ENCODE measurements around the gene PTPRM.

Gene PTPRM

DNA sequence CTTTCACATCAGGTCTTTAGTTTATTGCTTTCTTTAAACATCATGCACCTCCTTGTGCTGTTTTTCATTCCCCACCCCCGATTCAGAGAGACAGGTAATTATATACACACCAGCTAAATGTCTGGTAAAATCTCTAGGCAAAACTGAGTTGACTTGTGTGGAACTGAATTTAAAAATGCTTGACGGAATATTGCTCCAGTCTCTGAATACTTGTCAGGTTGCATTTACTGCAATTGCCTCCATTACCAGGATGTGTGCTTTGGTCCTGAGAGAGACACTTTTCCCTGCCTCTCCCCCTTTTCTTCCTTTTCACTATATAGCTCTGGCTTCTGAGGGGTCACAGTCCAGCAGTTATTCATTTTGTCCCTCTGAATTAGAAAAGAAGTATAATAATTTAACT is 104.0 kb downstream of the PTPRM start:
- DNase-seq (ENCODE audit: low read depth): no peak
- no peak overlapping the region for H3K4me3 ChIP-seq (ENCODE audit: low read depth, low read length)
- TF ChIP-seq, protein P1, sequence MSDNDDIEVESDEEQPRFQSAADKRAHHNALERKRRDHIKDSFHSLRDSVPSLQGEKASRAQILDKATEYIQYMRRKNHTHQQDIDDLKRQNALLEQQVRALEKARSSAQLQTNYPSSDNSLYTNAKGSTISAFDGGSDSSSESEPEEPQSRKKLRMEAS (IDR thresholded peaks at IDR 0.05; ENCODE audit: low read depth, low read length): no peak
- no peak for TF ChIP-seq CTCF (IDR thresholded peaks at IDR 0.05; ENCODE audit: low read depth, low read length)
- no peak for TF ChIP-seq POLR2A (IDR thresholded peaks at IDR 0.05; ENCODE audit: extremely low read depth, insufficient read length)
- no peak for TF ChIP-seq MYC (IDR thresholded peaks at IDR 0.05; ENCODE audit: low read depth, low read length)

DNA sequence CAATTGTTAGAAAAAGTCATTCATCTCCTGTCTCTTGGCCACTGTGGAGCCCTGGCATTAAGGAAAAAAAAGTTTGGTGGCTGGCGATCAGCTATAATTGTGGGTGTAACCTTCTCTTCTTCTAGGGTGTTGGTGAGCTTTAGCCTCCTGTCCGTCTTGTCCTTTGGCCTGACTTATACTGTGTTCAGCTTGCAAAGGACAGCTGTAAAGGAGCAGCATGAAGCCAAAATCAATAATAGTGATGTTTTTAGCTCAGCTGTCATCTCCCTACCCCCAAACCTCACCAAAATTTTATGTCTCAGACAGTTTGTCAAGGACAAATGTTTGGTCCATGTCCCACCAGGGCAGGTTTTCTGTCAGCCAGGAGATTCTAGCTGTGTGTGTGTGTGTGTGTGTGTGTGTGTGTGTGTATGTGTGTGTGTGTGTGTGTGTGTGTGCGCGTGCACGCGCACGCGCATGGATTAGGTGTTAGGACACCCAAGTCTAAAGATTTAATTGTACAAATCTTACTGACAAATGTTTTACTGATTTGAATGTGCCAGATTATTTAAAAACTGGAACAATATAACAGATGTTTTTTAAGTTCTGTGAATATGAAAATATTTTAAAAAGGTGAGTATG is 109.2 kb downstream of the PTPRM start:
- no peak overlapping the region for H3K4me3 ChIP-seq (ENCODE audit: low read depth, low read length)
- no peak for DNase-seq (ENCODE audit: low read depth)
- no peak for TF ChIP-seq CTCF (IDR thresholded peaks at IDR 0.05; ENCODE audit: low read depth, low read length)
- TF ChIP-seq POLR2A (IDR thresholded peaks at IDR 0.05; ENCODE audit: extremely low read depth, insufficient read length): no peak
- TF ChIP-seq, protein P1 (IDR thresholded peaks at IDR 0.05; ENCODE audit: low read depth, low read length): no peak
- TF ChIP-seq MYC (IDR thresholded peaks at IDR 0.05; ENCODE audit: low read depth, low read length): no peak

DNA sequence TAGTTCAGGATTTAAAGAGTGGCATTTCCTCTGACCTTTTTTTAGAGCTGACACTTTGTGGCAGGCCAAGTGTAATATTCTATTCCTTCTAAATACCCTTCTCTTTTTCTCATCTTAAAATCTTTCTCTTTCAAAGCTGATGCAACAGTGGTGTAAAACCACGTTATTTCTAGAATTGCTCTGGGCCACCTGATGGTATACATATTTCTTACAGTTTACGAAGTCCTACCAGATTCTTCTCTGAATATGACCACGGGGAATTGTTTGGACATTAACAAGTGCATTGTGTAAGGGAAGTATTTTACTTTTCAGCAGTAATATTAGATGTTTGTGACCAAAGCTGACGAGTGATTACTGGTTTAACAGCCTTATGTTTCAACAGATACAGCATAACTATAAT is 109.9 kb downstream of the PTPRM start:
- no peak overlapping the region for H3K4me3 ChIP-seq (ENCODE audit: low read depth, low read length)
- TF ChIP-seq CTCF (IDR thresholded peaks at IDR 0.05; ENCODE audit: low read depth, low read length): no peak
- TF ChIP-seq, protein P1 (IDR thresholded peaks at IDR 0.05; ENCODE audit: low read depth, low read length): no peak
- no peak for TF ChIP-seq MYC (IDR thresholded peaks at IDR 0.05; ENCODE audit: low read depth, low read length)
- TF ChIP-seq POLR2A (IDR thresholded peaks at IDR 0.05; ENCODE audit: extremely low read depth, insufficient read length): no peak
- no peak for DNase-seq (ENCODE audit: low read depth)

GRCh38 chr18:7677424-7677823 is 110.3 kb downstream of the PTPRM start:
- no peak for TF ChIP-seq CTCF (IDR thresholded peaks at IDR 0.05; ENCODE audit: low read depth, low read length)
- TF ChIP-seq, protein P1 (IDR thresholded peaks at IDR 0.05; ENCODE audit: low read depth, low read length): no peak
- no peak for TF ChIP-seq MYC (IDR thresholded peaks at IDR 0.05; ENCODE audit: low read depth, low read length)
- TF ChIP-seq POLR2A (IDR thresholded peaks at IDR 0.05; ENCODE audit: extremely low read depth, insufficient read length): no peak
- H3K4me3 ChIP-seq (ENCODE audit: low read depth, low read length): no peak overlapping the region
- no peak for DNase-seq (ENCODE audit: low read depth)

- TF ChIP-seq, protein P1 (IDR thresholded peaks at IDR 0.05; ENCODE audit: low read depth, low read length): no peak
- no peak for TF ChIP-seq MYC (IDR thresholded peaks at IDR 0.05; ENCODE audit: low read depth, low read length)
- TF ChIP-seq CTCF (IDR thresholded peaks at IDR 0.05; ENCODE audit: low read depth, low read length): no peak
- TF ChIP-seq POLR2A (IDR thresholded peaks at IDR 0.05; ENCODE audit: extremely low read depth, insufficient read length): no peak
- DNase-seq (ENCODE audit: low read depth): no peak
- no peak overlapping the region for H3K4me3 ChIP-seq (ENCODE audit: low read depth, low read length)
These were observed 111.3 kb downstream of the PTPRM start for GRCh38 chr18:7678389-7678788.
